Endometrial microvascular endothelial cells (primary cell): ENCODE data around the gene CFAP410. TPM values are rescaled to one million over a fixed set of nuclear protein-coding genes. Genes with fewer than 3 reads are reported as not detected.

ENCODE experiments used
- in situ Hi-C: cut with HindIII; loops from 2 replicates; pipeline ENCODE4 v1.10.0; 2017; ENCODE audit warnings: low sequenced_read_pairs, low pct_unique_long_range_greater_than_20kb; ENCODE audit errors: inconsistent ontology term
- total RNA-seq: library from RNA; depleted of rRNA; stranded (reverse); fragments of >200 nt; gene quantifications from one replicate; pipeline ENCODE4 v1.2.3, GENCODE V29; 2015; ENCODE audit errors: inconsistent ontology term

CFAP410 gene
- total RNA-seq = 5.6 TPM

DNA sequence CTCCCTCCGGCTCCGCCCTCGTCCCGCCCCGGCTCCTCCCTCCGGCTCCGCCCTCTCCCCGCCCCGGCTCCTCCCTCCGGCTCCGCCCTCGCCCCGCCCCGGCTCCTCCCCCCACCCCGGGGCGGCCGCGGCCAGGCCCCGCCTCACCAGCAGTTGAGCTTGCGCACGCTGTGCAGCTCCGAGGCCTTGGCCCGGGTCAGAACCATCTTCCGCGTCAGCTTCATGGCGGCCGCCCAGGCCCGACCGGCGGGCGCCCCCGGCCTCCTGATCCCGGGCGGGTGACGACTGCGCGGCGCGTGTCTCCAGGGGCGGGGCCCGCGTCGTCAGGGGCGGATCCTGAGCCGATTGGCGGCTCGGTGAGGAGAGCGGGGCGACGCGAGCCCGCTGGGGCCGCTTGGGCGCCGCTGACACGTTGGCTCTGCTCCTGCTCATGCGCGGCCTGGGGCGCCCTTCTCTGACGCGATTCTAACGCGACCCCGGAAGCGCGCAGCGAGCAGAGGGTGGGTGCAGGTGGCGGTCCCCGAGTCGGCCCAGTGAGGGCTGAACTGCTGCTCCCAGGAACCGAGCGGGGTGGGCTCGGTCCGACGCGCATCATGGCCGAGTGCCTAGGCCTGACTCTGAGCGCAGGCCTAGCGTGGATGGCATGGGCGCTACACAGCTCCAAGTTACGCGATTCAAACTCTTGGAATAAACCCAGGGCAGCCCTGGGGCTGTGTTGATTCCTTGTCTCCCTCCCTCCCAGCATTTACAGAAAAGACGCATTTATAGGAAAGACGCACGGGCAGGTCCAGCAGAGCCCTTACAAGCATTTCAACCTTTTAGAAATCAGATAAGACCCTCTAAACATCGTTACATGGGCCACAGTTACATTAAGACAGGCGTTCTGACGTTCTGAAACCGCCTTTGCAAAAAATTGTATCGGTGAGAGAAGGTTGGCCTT is at the start of gene CFAP410:
CFAP410 (minus strand) TSS at position 420 of the 940 bp plus-strand sequence; CDS start at position 224, 196 bp downstream.
- in situ Hi-C loops = no loop called here

DNA sequence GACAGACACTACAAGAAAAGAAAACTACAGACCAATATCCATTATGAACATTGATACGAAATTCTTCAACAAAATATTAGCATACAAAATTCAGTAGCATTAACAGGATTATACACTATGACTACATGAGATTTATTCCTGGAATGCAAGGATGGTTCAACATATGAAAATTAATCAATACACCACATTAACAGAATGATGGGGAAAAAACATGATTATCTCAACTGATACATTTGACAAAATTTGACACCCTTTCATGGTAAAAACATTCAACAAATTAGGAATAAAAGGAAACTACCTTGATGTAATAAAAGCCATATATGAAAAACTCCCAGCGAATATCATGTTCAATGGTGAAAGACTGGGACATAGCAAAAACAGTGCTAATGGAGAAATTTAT is 45.8 kb upstream of the CFAP410 start:
- in situ Hi-C loops = no loop called here

DNA sequence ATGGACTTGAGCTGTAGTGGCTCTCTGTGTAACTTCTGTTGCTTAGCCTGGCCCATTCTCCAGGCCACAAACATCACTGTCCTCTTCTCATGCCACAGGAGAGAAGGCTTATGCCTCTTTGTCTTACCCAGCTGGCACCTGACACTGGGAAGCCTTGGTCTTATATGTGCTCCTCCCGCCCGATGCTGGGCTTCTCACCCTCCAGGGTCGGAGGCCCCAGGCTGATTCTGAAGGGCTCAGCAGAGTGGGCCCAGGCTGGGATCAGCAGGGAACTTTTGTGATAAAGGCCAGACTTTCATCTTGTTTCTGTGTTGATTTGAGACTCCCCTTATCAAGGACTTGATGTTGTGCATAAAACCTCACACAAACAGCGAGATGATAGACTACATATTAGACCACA is 44.0 kb upstream of the CFAP410 start:
- in situ Hi-C loops = no loop called here

DNA sequence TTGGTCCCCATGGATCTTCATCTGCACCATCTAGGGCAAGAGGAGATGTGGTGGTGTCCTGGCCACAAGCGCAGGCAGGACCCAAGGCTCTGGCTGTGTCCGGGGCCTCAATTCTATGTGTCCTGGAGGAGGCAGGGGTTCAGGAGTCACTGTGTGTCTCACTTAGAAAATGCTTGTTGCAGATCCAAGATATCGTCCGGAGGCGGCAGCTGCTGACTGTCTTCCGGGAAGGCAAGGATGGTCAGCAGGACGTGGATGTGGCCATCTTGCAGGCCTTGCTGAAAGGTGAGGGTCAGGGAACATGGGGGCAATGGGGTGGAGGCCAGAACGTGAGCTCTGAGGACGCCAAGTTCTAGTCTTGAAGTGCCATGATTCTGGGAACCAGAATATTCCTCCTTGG is 43.3 kb upstream of the CFAP410 start:
- in situ Hi-C loops = no loop called here

DNA sequence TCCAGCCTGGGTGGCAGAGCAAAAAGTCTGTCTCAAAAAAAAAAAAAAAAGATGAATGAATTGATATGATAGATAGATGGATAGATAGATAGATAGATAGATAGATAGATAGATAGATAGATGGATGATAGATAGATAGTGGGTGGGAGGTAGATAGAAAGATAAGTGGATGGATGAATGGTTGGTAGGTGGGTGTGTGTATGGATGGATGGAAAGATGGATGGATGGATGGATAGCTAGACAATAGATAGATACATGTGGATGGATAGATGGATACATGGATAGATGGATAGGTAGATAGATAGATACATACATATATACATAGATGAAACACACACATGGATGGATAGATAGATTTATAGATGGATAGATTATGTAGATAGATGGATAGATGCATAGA is 42.7 kb upstream of the CFAP410 start:
- in situ Hi-C loops = no loop called here

DNA sequence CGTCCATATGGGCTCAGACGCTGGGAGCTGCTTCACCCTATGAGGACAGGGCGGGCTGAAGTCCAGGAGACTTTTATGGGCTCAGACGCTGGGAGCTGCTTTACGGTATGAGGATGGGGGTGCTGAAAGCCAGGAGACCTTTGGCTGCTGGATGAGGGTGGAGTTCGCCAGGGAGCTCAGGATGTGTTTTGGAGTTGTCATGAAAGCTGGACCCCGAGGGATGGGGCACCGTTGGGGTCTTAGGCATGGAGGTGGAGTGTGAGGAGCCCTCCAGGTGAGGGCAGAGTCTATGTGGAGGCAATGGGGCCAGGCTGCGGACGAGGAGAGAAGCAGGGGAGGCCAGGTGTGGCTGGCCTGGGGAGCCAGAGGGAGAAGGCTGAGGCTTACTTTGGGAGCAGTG is 41.7 kb upstream of the CFAP410 start:
- in situ Hi-C loops = no loop called here

DNA sequence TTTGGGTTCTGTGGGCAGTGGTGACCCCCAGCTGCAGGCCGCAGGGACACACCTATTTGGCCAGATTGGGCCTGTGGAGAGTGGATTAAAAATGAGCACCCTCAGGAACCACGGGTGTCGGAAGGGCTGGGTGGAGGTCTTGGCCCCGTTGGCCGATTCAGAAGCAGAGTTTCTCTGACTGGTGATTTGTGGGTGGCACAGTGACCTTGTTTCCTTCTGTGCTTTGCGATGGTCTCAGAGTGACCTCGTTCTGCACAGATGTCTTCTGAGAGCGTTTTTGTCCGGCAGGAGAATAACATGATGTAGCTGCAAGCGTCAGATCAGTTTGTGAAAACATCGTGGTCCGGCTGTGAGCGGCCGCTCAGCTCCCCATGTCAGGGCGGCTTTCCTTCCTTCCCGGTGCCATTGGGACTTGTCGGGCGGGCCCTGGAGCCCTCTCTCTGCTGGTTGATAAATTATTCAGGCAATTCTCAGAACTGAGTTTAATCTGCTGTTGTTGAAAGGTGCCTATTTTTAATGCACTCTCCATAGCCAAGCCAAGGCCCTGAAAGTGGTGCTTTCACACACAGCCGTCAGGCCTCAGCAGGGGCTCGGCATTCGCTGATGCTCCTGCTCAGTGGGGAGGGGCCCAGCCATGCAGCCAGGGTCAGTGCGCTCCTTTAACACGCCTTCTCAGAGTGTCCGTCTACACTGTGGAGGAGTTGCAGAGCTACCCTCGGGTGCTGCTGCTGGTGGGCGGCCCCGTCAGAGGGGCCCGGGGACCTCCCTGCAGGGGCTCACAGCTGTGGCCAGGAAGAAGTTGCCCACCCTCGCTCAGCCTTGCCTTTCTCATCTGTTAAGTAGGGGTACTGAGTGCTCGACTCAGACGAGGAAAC is 41.0 kb upstream of the CFAP410 start:
- in situ Hi-C loops = no loop called here

DNA sequence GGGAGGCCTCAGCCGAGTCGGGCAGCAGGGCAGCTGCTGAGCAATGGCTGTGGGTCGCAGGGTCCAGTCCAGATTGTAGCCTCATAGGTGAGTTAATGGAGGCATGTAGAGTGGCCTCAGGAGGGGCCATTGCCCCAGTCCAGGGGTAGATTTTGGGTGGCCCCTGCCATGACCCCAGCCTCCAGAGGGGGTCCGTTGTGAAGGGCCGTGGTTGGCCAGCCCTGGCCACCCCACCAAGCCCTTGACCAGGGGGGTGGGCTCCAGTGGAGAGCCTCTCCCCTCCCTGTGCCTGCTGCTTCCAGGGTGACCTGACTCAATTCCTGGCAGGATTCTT is 40.3 kb upstream of the CFAP410 start:
- in situ Hi-C loops = no loop called here

DNA sequence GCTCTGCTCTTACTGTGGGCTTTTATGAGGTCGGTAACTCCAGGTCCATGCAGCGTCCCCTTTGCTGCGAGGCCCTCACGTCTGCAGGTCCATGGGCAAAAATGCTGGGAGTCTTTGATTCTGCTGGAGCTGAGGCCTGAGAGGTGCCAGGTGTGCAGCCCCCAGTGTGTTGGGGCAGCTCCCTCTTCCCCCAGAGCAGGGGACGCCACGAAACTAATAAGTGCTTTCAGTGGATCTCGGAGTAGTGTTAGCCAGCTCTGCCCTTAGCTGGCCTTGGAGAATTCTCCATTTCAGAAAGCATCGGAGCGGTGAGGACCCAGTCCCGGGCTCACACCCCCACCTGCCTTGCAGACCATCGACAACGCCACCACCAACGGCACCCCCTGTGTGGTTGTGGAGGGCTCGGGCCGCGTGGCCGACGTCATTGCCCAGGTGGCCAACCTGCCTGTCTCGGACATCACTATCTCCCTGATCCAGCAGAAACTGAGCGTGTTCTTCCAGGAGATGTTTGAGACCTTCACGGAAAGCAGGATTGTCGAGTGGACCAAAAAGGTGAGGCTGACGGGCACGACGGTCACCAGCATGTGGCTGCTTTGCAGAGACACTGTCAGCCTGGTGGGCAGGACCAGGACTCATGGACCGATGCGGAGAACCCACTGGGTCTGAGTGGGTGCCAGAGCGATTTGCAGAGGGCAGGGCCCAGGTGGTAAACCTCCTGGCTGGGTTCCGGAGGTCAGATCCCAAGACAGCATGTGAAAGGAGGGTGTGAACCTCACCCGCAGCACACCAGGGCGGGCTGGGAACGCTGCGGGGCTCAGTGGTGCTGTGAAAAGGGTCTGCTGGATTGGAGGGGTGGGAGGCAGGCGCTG is 39.7 kb upstream of the CFAP410 start:
- in situ Hi-C loops = no loop called here

DNA sequence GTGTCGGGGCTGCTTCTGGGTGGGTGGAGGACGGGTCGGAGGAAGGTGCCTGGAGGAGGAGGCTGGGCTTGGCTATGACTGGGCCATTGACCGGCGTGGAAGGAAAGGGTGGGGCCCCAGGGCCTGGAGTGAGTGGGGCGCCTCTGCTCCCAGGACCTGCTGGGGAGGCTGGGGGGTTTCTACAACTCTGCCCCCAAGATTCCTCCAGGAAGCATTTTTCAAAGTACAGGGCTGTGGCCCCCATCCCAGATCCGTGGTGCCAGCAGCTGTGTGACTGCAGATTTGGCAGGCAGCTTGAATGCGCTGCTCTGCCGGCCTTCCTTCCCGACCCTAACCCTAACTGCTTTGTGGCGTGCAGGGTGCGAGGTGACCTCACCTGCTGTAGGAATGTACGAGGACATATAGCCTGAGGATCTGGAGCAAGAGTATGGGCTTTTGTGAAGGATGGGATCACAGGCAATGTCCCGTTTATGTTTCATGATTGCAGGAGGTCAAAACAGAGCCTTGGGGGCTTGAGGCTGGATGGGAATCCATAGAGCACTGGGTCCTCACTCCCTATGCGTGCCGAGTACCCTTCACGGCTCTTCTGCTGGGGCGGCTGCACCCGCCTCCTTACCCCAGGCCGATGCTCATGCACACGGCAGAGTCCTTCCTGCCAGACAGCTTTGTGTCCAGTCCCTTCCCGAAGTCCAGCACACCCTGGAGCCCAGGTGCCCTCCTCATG is 38.9 kb upstream of the CFAP410 start:
- in situ Hi-C loops = no loop called here

DNA sequence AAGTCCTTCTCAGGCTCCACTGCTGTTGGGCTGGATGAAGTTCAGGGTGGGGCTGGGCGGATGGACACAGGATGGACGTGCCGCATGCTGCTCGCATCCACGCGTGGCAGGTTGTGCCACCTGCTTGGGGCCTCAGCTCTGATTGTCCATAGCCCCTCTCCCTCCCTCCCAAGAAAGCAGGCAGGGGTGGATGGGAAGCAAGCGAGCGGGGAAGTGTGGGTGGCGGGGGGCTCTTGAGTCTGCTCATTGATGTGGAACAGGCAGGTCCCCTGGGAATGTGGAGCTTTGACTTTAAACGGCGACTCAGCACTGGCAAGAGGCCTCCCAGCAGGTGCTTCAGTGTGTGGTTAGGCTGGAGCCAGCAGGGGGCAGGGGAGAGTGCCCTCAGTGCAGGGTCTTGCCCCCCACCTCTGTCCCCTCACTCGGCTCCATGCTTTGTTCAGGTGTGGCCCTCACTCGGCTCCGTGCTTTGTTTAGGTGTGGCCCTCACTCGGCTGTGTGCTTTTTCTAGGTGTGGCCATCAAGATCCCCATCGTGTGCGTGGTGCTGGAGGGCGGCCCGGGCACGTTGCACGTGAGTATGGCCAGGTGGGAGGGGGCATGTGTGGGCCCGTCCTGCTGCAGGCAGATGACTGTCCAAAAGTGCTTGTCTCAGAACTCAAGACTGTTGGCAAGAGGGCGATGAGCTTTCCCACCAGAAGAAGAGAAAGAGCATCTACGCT is 38.2 kb upstream of the CFAP410 start:
- in situ Hi-C loops = no loop called here

DNA sequence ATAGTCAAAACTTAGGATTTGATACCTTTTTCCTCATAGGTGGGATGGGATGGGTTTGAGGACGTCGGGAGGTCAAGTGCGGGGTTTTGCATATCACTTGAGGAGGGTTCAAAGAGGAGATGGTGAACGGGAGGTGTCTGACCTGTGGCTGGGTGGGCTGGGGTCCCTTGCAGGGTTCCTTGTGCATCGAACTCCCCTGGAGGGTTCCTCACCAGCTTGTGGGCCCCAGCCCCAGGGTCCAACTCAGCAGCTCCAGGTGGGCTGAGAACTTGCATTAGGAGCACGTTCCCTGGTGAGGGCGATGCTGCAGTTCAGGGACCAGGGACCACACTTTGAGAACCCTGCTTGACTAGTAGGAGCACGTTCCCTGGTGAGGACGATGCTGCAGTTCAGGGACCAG is 37.4 kb upstream of the CFAP410 start:
- in situ Hi-C loops = no loop called here

DNA sequence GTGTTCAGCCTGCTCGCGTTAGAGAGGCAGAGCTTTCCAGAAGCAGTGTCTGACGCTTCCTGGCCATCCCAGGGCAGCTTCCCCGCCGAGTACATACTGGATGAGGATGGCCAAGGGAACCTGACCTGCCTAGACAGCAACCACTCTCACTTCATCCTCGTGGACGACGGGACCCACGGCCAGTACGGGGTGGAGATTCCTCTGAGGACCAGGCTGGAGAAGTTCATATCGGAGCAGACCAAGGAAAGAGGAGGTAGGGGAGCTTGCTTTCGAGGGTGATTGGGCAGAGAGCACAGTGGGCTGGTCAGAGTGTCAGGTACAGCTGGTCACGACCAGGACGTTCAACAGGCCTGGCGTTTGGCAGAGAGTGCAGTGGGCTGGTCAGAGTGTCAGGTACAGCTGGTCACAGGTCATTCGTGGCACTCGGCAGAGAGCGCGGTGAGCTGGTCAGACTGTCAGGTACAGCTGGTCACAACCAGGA is 36.6 kb upstream of the CFAP410 start:
- in situ Hi-C loops = no loop called here

DNA sequence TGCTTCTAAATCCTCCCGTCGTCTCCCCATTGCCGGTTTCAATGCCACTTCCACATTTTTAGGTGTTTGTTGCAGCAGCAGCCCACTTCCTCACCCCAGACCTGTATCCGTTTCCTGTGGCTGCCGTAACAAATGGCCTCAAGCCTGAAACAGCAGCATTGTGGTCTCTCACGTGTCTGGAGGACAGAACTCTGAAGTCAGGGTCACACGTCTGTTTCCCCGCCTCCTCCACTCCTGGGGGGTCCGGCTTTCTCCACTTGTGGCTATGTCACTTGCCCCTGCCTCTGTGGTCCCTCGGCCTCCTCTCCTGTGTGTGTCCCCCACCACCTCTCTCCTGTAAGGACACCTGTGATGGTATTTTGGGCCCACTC is 36.1 kb upstream of the CFAP410 start:
- in situ Hi-C loops = no loop called here

DNA sequence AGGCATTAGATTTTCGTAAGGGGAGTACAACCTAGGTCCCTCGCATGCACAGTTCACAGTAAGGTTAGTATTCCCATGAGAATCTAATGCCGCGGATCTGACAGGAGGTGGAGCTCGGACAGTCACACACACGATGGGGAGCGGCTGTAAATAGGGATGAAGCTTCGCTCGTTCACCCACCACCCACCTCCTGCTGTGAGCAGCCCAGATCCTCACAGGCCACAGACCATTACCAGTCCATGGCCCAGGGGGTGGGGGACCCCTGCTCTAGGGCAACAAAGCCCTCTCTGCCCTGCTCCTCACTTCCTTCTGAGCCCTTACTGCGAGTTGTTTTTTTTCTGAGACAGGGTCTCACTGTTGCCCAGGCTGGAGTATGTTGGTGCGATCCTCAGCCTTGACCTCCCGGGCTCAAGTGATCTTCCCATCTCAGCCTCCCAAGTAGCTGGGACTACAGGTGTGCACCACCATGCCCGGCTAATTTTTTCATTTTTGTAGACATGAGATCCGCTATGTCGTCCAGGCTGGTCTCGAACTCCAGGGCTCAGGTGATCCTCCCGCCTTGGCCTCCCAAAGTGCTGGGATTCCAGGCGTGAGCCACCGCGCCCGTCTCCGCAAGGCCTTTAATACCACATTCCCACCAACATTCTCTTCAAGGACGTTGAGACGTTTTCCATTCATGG is 35.6 kb upstream of the CFAP410 start:
- in situ Hi-C loops = no loop called here

DNA sequence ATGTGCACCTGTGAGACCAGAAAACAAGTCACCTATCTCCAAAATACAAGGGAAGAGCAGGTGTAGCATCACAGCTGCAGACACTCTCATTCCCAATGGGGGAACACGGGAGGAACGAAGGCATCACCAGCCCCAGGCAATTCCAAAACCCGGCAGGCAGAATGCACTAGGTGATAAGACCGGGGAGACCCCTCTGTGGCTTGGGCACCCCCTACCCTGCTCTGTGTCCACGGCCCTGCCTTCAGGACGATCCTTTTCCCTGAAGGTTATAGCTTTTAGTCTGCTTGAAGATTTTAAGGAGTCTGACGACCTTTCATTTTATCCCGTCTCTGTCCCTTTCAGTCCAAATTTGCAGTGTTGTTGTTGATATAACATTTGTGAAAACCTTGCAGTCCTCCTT is 33.4 kb upstream of the CFAP410 start:
- in situ Hi-C loops = no loop called here

DNA sequence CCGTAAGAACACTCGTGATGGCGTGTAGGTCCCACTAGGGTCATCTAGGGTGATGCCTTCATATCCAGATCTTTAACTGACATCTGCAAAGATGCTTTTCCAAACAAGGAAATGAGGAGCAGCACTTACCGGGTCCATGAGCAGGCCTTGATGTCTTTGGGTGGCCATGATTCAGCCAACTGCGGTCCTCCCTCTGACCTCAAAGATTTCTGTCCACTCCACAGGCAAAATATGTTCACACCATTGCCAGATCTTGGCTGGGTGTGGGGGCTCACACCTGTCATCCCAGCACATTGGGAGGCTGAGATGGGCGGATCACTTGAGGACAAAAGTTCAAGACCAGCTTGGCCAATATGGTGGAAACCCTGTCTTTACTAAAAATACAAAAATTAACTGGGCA is 32.4 kb upstream of the CFAP410 start:
- in situ Hi-C loops = no loop called here
